T-helper 17 cell (primary cell): ENCODE measurements around the gene CLOCK. TPM values are rescaled to one million over a fixed set of nuclear protein-coding genes. Genes with fewer than 3 reads are reported as not detected.

ENCODE experiments used
- ATAC-seq: fragments of 150-1000 bp; cut with Tn5 transposase; 2 replicates; pipeline ENCODE4 v1.10.0; 2021; ENCODE audit warnings: mild to moderate bottlenecking, moderate library complexity
- DNase-seq, 3 donors: peaks; one replicate each; pipeline versions ENCODE4 v3.0.0 to v3.0.0-alpha.2; 2020 to 2021
- H3K9me3 ChIP-seq: one replicate; pipeline ENCODE4 v1.7.0; 2013; ENCODE audit warnings: low read length, mild to moderate bottlenecking; ENCODE audit not compliant: control insufficient read depth, poor library complexity, severe bottlenecking
- H3K27ac Mint-ChIP-seq: one replicate; pipeline ENCODE4 v1.8.0; 2022; ENCODE audit warnings: mild to moderate bottlenecking, moderate library complexity, mixed read lengths
- H3K27me3 Mint-ChIP-seq: one replicate; pipeline ENCODE4 v1.8.0; 2022; ENCODE audit warnings: mixed read lengths
- H3K36me3 Mint-ChIP-seq: one replicate; pipeline ENCODE4 v1.8.0; 2022; ENCODE audit warnings: low read depth, mixed read lengths
- H3K4me1 Mint-ChIP-seq: one replicate; pipeline ENCODE4 v1.8.0; 2022; ENCODE audit warnings: mild to moderate bottlenecking, mixed read lengths
- H3K4me3 Mint-ChIP-seq: one replicate; pipeline ENCODE4 v1.8.0; 2022; ENCODE audit warnings: mild to moderate bottlenecking, moderate library complexity, mixed read lengths
- total RNA-seq, 4 donors: library from RNA in 2 of 4; stranded (reverse) in 2 of 4; gene quantifications; one replicate each; pipeline ENCODE4 v1.2.3 and lab custom pipeline; 2022 to 2026

CLOCK gene
- total RNA-seq, 2 donors from 2014 or later = 11.6 to 15.1 TPM

DNA sequence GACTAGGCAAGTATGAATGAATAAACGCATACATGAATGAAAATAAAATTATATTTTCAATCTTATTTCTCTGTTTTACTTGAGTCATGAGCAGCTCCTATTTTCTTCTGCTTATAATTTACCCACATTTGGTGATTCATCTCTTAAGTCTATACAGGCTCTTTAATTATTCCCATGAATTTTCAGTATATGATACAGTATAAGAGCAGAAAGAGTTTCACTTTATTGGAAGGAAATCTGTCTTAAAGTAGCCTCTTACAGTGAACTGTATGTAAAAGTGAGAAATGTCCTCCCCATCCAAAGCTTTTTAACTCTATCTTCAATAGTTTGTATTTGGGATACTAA, 100.2 kb downstream of the CLOCK start:
- Mint-ChIP-seq H3K4me1 (peaks cover 6% of the 10 kb centered on the region), H3K4me3 (no peak overlapping the region), H3K27ac (no peak overlapping the region), H3K27me3 (no peaks in the 10 kb centered on the region), H3K36me3 (peaks cover 7% of the 10 kb centered on the region)
- no peaks in the 10 kb centered on the region for H3K9me3 ChIP-seq
- no peak for ATAC-seq
- no peak for DNase-seq

DNA sequence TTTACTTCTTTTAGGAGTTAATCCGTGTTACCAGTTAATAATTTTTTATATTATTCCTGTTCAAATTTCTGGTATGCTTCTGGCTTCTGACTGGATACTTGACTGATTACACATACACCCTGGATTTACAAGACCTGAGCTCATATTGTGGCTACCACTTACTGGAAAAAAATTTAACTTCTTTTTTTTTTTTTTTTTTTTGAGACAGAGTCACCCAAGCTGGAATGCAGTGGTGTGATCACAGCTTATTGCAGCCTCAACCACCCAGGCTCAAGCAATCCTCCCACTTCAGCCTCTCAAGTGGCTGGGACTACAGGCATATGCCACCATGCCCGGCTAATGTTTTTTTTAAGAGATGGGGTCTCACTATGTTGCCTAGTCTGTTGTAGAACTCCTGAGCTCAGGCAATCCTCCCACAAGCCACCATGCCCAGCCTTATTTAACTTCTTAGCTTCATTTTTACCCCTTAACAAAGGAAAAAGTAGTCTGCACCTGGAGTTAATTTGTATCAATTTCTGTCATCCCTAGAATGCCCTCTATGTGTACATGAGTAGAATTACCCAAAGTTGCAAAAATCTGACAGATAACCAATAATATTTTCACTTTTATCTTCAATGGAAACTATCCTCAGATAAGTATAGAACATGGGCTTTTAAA, 100.7 kb downstream of the CLOCK start:
- no peak for DNase-seq
- Mint-ChIP-seq H3K27me3 (no peaks in the 10 kb centered on the region), H3K36me3 (peaks cover 3% of the 10 kb centered on the region), H3K27ac (no peak overlapping the region), H3K4me1 (peaks cover 6% of the 10 kb centered on the region), H3K4me3 (no peak overlapping the region)
- no peaks in the 10 kb centered on the region for H3K9me3 ChIP-seq
- no peak for ATAC-seq

DNA sequence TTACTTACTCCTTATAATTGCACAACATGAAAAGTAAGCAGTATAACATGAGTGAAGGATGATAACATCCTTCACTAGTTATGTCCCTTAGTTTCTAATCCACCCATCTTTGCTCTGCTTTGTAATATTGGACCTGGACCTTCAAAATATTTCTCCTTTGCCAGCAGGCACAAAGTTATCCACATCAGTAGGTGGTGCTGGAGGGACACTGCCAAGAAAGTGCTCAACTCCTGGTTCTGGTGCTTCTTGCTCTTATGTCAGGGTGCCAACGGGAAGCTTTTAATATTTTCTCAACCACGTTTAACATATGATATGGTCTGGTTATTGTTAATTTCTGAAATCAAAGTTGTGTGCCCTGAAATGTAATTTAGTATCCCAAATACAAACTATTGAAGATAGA, 101.9 kb downstream of the CLOCK start:
- no peak for DNase-seq
- no peak overlapping the region for H3K27ac Mint-ChIP-seq
- no peaks in the 10 kb centered on the region for H3K9me3 ChIP-seq
- H3K27me3 Mint-ChIP-seq = no peaks in the 10 kb centered on the region
- no peak for ATAC-seq
- no peak overlapping the region for H3K4me3 Mint-ChIP-seq
- peaks cover 6% of the 10 kb centered on the region for H3K36me3 Mint-ChIP-seq
- peaks cover 6% of the 10 kb centered on the region for H3K4me1 Mint-ChIP-seq

DNA sequence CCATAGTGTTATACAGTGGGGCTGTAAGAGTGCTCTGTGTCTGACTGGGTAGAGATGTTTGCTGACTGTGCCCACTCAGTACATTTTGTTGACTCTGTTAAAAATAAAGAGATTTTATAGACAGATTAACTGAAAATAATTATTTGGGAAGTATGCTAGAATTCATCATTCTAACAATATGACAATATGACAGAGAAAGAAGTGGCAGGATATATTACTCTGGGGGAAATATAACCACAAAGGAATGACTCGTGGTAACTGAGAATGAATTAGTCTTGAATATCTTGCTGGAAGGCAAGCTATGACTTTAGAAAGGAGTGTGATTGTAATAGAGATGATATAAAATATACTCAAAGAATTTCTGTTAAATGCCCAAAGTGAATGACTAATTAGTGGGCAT, 104.2 kb downstream of the CLOCK start:
- Mint-ChIP-seq H3K4me3 (no peak overlapping the region), H3K27me3 (no peaks in the 10 kb centered on the region), H3K4me1 (peaks cover 3% of the 10 kb centered on the region), H3K36me3 (peaks cover 6% of the 10 kb centered on the region), H3K27ac (no peak overlapping the region)
- ATAC-seq = no peak
- no peaks in the 10 kb centered on the region for H3K9me3 ChIP-seq
- DNase-seq = no peak

DNA sequence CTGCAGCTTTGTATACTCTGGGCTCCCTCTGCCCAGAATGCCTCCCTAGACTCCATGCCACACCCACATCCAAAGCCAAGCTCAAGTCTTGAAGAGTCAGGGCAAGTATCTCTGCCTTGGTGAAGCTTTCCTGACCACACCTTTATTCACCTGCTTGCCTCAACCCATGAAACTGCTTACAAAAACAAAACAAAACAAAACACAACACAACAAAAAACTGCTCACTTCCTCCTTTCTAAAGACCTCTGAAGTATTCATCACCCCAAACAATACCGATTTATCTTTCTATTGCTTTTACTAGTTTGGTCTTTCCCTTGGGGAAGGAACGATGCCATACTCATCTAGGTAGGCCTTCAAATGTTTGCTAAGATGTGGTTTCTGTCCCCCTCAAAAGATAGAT, 105.9 kb downstream of the CLOCK start:
- Mint-ChIP-seq H3K4me1 (peaks cover 3% of the 10 kb centered on the region), H3K36me3 (peaks cover 6% of the 10 kb centered on the region), H3K27me3 (no peaks in the 10 kb centered on the region), H3K4me3 (no peak overlapping the region), H3K27ac (peak overlapping the region; percentile 25)
- no peak for DNase-seq
- ATAC-seq = no peak
- H3K9me3 ChIP-seq = no peaks in the 10 kb centered on the region

DNA sequence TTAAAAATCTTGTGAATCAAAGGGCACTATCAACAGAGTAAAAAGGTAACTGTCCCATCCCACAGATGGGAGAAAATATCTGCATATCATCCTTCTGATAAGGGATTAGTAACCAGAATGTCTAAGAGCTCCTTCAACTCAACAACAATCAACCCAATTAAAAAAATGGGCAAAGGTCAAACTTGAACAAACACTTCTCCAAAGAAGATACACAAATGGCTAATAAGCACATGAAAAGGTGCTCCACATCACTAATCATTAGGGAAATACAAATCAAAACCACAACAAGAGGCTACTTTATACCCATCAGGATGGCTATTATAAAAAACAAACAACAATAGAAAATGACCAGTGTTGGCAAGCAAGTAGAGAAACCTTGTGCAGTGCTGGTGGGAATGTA, 107.7 kb downstream of the CLOCK start:
- ATAC-seq (no peak), DNase-seq (no peak)
- Mint-ChIP-seq H3K4me1 (peaks cover 9% of the 10 kb centered on the region), H3K4me3 (no peak overlapping the region), H3K27ac (no peak overlapping the region), H3K27me3 (no peaks in the 10 kb centered on the region), H3K36me3 (peaks cover 6% of the 10 kb centered on the region)
- H3K9me3 ChIP-seq = no peaks in the 10 kb centered on the region

DNA sequence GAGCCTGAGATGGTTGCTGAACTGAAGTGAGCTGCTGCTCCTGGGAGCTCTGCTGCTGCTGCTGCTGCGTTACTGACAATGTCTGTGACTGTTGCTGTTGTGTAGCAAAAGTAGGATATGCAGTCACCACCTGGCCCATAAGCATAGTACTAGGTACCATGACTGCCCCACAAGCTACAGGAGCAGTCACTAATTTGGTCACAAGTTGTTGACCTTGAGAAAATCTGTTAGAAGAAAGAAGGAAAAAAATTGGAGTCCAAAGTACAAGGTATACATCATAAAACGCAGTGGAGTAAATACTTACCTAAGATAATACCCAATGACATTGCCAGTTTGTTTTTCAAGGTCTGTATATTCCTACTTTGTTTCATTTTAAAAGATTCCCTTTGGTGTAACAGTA, 108.4 kb downstream of the CLOCK start:
- peak overlapping the region; percentile 51 for H3K27ac Mint-ChIP-seq

DNA sequence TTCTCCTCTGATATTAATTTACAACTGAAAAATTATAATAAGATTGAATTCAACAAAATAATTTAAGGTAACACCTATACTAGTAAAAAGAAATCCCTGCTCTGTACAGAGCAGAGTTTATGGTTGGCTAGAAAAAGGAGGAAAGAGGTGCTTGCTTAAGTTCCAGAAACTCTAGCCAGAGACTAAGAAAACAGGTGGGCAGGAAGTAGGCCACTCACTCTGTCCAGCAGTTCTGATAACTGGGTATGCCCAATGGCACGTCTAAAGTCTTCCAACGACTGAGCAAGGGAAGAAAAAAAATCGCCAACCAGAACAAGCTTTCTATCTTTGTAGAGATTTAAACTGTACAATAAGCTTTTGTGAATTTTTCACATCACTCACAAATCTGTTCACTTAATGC, 108.9 kb downstream of the CLOCK start:
- no peaks in the 10 kb centered on the region for H3K27me3 Mint-ChIP-seq
- H3K9me3 ChIP-seq = no peaks in the 10 kb centered on the region
- no peak for ATAC-seq
- peaks cover 9% of the 10 kb centered on the region for H3K4me1 Mint-ChIP-seq
- peak overlapping the region; percentile 51 for H3K27ac Mint-ChIP-seq
- H3K4me3 Mint-ChIP-seq = no peak overlapping the region
- DNase-seq = no peak
- peaks cover 6% of the 10 kb centered on the region for H3K36me3 Mint-ChIP-seq

More for the DNA sequence above, 108.4 kb downstream of the CLOCK start:
- Mint-ChIP-seq H3K4me3 (no peak overlapping the region), H3K36me3 (peaks cover 6% of the 10 kb centered on the region), H3K27me3 (no peaks in the 10 kb centered on the region), H3K4me1 (peaks cover 9% of the 10 kb centered on the region)
- H3K9me3 ChIP-seq = no peaks in the 10 kb centered on the region
- ATAC-seq (no peak), DNase-seq (no peak)

DNA sequence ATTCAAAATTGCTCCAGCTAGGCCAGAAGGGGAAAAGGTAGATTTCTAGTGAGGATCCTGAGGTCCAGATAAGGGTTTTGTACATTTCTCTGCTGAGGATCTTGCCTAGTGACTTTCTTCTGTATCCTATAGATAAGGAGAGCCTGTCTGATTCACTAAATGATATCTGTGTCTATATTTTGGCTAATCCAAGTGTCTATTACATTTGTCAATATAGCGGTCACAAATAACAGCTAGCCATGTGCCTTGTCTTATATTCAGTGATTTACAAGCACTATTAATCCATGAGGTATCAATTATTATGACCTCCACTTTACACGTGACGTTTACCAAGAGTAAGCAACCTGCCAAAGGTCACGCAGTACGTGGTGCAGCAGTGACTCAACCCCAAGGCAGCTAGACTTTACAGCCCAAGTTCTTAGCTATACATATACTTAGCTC, 109.3 kb downstream of the CLOCK start:
- Mint-ChIP-seq H3K27me3 (no peaks in the 10 kb centered on the region), H3K4me3 (no peak overlapping the region), H3K4me1 (peaks cover 9% of the 10 kb centered on the region), H3K27ac (peak overlapping the region; percentile 43), H3K36me3 (peaks cover 6% of the 10 kb centered on the region)
- no peaks in the 10 kb centered on the region for H3K9me3 ChIP-seq
- DNase-seq = no peak
- no peak for ATAC-seq

DNA sequence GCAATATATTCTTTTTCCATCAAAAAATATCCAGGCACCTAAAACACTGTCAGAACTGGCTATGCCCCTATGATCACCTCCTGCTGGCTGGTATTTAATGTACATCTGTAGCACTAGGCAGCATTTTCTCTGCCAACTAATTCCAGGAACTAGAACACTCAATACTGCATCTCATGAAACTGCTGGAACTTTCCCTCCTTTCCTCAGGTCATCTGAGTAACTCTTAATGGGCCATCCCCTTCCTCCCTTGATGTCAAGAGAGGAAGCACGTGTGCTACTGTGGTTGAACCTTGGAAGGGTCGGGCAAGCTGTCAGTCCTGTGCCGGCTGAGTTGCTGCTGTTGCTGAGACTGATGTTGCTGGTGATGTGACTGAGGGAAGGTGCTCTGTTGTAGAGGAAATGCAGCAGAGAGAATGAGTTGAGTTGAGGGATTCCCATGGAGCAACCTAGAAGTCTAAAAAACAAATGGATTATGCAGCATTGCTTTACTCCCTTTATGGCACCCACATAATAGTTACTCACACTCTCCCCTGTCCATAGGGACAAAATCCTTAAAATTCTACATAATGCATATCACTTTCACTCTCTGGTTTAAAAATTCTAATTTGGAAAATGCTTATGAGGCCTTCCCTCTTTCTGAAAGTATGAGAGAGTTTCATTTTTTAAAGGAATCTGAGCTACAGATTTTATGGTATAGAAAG, 111.4 kb downstream of the CLOCK start:
- DNase-seq = no peak
- Mint-ChIP-seq H3K4me3 (no peak overlapping the region), H3K36me3 (peaks cover 2% of the 10 kb centered on the region), H3K4me1 (peaks cover 9% of the 10 kb centered on the region), H3K27me3 (no peaks in the 10 kb centered on the region), H3K27ac (peak overlapping the region; percentile 70)
- ATAC-seq = peak; percentile 75
- H3K9me3 ChIP-seq = no peaks in the 10 kb centered on the region

DNA sequence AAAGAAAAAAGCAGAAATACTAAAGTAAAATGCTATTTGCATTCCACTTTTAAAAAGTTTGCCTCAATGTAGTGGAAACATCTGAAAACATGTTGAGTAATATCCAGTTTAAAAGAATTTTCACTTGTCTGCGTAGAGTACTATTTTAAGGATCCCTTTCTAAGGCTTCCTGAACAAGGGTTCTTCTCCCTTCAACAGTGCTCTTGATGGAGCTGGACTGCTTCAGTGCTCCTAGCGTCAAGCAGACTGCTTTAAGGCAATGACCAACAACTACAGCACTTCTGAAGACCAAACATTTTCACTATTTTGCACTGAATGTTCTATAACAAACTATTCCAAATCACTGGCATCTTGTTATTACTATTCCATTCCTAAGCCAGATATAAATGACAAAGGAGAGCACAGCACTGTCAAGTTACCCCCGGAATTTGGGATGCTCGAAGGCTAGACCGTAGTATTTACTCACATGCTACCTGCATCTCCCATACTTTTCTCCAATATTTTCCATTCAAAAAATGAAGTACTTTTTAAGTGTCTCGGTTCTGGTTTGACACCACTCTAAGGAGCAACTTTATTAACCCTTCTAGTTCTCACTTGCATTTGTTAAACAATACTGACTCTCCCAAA, 114.9 kb downstream of the CLOCK start:
- ATAC-seq (no peak), DNase-seq (no peak)
- no peak overlapping the region for H3K4me3 Mint-ChIP-seq
- H3K36me3 Mint-ChIP-seq = no peaks in the 10 kb centered on the region
- H3K9me3 ChIP-seq = no peaks in the 10 kb centered on the region
- H3K27me3 Mint-ChIP-seq = no peaks in the 10 kb centered on the region
- H3K27ac Mint-ChIP-seq = no peak overlapping the region
- peaks cover 9% of the 10 kb centered on the region for H3K4me1 Mint-ChIP-seq

DNA sequence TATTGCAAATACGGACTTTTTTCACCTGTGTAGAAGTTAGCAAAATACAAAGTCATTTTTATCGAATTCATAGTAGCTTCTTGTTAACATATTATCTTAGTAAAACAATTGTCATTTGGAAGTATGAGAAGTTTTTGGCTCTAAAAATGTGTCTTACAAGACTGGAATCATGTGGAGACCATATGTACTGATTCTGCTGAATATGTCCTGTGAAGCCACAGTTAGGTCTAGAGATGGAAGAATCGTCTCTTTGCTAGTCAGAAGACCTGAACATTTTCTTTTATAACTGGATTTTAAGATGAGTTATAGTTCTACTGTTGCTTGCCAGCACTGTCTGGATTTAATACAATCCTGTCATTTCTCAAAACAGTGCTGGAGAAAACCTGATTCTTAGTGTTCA, 121.9 kb downstream of the CLOCK start:
- peaks cover 13% of the 10 kb centered on the region for H3K4me1 Mint-ChIP-seq
- no peak overlapping the region for H3K4me3 Mint-ChIP-seq
- peaks cover 8% of the 10 kb centered on the region for H3K36me3 Mint-ChIP-seq
- DNase-seq (no peak), ATAC-seq (no peak)
- no peaks in the 10 kb centered on the region for H3K9me3 ChIP-seq
- no peaks in the 10 kb centered on the region for H3K27me3 Mint-ChIP-seq
- peak overlapping the region; percentile 34 for H3K27ac Mint-ChIP-seq

DNA sequence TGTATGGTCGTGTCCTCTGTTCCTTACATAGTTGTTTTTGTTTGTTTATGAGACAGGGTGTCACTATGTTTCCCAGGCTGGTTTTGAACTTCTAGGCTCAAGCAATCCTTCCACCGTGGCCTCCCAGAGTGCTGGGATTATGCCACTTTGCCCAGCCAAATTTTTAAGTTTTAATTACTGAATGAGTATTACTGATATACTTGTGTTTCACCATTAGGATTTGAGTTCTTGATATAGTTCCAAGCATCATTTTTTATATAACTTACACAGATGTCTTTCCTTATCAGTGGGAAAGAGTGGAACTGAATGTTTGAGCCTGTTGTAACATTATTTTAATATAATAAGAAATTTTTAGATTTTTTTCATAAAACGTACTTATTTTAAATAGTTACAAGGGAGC, 130.5 kb downstream of the CLOCK start:
- DNase-seq (no peak), ATAC-seq (no peak)
- Mint-ChIP-seq H3K36me3 (peaks cover 3% of the 10 kb centered on the region), H3K4me3 (no peak overlapping the region), H3K27ac (no peak overlapping the region), H3K4me1 (peaks cover 5% of the 10 kb centered on the region), H3K27me3 (no peaks in the 10 kb centered on the region)
- H3K9me3 ChIP-seq = no peaks in the 10 kb centered on the region

DNA sequence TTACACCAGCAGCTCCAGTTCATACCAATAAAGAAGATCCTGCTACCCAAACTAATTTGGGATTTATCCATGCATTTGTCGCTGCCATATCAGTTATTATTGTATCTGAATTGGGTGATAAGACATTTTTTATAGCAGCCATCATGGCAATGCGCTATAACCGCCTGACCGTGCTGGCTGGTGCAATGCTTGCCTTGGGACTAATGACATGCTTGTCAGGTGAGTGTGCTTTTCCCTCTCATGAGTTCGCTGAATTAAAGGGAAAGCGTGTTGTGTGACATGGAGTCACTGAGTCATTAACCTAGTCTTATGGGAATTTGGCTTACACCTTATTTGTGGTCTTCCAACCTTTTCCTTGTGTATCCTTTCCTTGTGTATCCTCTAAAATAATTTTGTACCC, 135.1 kb downstream of the CLOCK start:
- no peaks in the 10 kb centered on the region for H3K27me3 Mint-ChIP-seq
- H3K4me3 Mint-ChIP-seq = no peak overlapping the region
- peaks cover 13% of the 10 kb centered on the region for H3K4me1 Mint-ChIP-seq
- H3K9me3 ChIP-seq = no peaks in the 10 kb centered on the region
- peak overlapping the region; percentile 11 for H3K27ac Mint-ChIP-seq
- ATAC-seq (no peak), DNase-seq (no peak)
- H3K36me3 Mint-ChIP-seq = no peaks in the 10 kb centered on the region
